GM23338 (cell line): ENCODE data around the gene PSMD5. TPM values are rescaled to one million over a fixed set of nuclear protein-coding genes. Genes with fewer than 3 reads are reported as not detected.
A peak's percentile ranks its signal among the peaks of the same experiment; 100 is the strongest.

Source experiments
- ATAC-seq: fragments of 200-7000 bp; cut with Tn5 transposase; 3 replicates; pipeline ENCODE4 v1.9.1; 2020
- DNase-seq: peaks from one replicate; pipeline ENCODE4 v3.0.0-alpha.2; 2015; ENCODE audit warnings: low spot score
- H2AFZ ChIP-seq: fragments of 200-600 bp; sonication (generic); 2 replicates; pipeline ENCODE4 v1.8.0; 2016; ENCODE audit warnings: antibody characterized with exemption, mild to moderate bottlenecking, moderate library complexity
- H3F3A ChIP-seq: fragments of 200-600 bp; sonication (generic); replicated peaks from 2 replicates; pipeline ENCODE4 v1.8.0; 2017; ENCODE audit warnings: antibody characterized with exemption, mixed run types, low read depth
- H3K27ac ChIP-seq: fragments of 200-600 bp; sonication (generic); 2 replicates; pipeline ENCODE4 v1.6.1; 2016; ENCODE audit warnings: low read depth
- H3K27me3 ChIP-seq: fragments of 200-600 bp; sonication (generic); 2 replicates; pipeline ENCODE4 v1.8.0; 2016; ENCODE audit warnings: mild to moderate bottlenecking, mixed run types, moderate library complexity; ENCODE audit not compliant: insufficient read depth
- H3K36me3 ChIP-seq: fragments of 200-600 bp; sonication (generic); 2 replicates; pipeline ENCODE4 v1.8.0; 2016; ENCODE audit warnings: mild to moderate bottlenecking; ENCODE audit not compliant: insufficient read depth
- H3K4me1 ChIP-seq: fragments of 200-600 bp; sonication (generic); 2 replicates; pipeline ENCODE4 v1.8.0; 2016; ENCODE audit warnings: mild to moderate bottlenecking, moderate library complexity; ENCODE audit not compliant: insufficient read depth
- H3K4me2 ChIP-seq: fragments of 200-600 bp; sonication (generic); 2 replicates; pipeline ENCODE4 v1.7.1; 2017; ENCODE audit warnings: mixed run types
- H3K4me3 ChIP-seq: fragments of 200-600 bp; sonication (generic); 2 replicates; pipeline ENCODE4 v1.6.1; 2016; ENCODE audit warnings: mixed run types
- H3K79me2 ChIP-seq: fragments of 200-600 bp; sonication (generic); replicated peaks from 2 replicates; pipeline ENCODE4 v1.8.0; 2017; ENCODE audit warnings: mild to moderate bottlenecking; ENCODE audit not compliant: insufficient read depth
- H3K9me2 ChIP-seq: fragments of 200-600 bp; sonication (generic); 2 replicates; pipeline ENCODE4 v1.8.0; 2017; ENCODE audit not compliant: insufficient read depth
- H4K20me1 ChIP-seq: fragments of 200-600 bp; sonication (generic); replicated peaks from 2 replicates; pipeline ENCODE4 v1.8.0; 2017; ENCODE audit warnings: mild to moderate bottlenecking; ENCODE audit not compliant: insufficient read depth
- H3K27ac Mint-ChIP-seq: 2 replicates; pipeline ENCODE4 v1.8.0; 2020; ENCODE audit warnings: inconsistent platforms, mild to moderate bottlenecking, moderate library complexity, mixed read lengths
- H3K27me3 Mint-ChIP-seq: 3 replicates; pipeline ENCODE4 v1.8.0; 2022; ENCODE audit warnings: low read depth, mild to moderate bottlenecking, moderate library complexity, mixed read lengths, inconsistent platforms; ENCODE audit not compliant: insufficient read depth, poor library complexity
- H3K36me3 Mint-ChIP-seq: 3 replicates; pipeline ENCODE4 v1.8.0; 2021; ENCODE audit warnings: low read depth, mild to moderate bottlenecking, inconsistent platforms, moderate library complexity, mixed read lengths
- H3K4me1 Mint-ChIP-seq: 3 replicates; pipeline ENCODE4 v1.8.0; 2020; ENCODE audit warnings: mild to moderate bottlenecking, inconsistent platforms, mixed read lengths
- H3K4me3 Mint-ChIP-seq: 3 replicates; pipeline ENCODE4 v1.8.0; 2021; ENCODE audit warnings: moderate library complexity, mild to moderate bottlenecking, inconsistent platforms, mixed read lengths
- H3K9me3 Mint-ChIP-seq: 3 replicates; pipeline ENCODE4 v1.8.0; 2020; ENCODE audit warnings: moderate library complexity, mild to moderate bottlenecking, inconsistent platforms, mixed read lengths
- CREB1 ChIP-seq: fragments of 250-450 bp; sonication (Bioruptor Pico); IDR thresholded peaks from 2 replicates; pipeline ENCODE4 v1.5.0; 2020; ENCODE audit warnings: low read depth, mild to moderate bottlenecking, moderate library complexity
- CTCF ChIP-seq, 2 experiments: fragments of 200-600 bp in 1 of 2; sonication (generic) in 1 of 2; conservative IDR thresholded peaks; 2 replicates each; pipeline versions ENCODE4 v1.5.1 to v1.6.1; 2016 to 2017; ENCODE audit warnings: antibody characterized with exemption in 2 of 2, low read depth in 2 of 2, mild to moderate bottlenecking in 2 of 2, moderate library complexity in 1 of 2
- ETS1 ChIP-seq: IDR thresholded peaks from 2 replicates; pipeline ENCODE4 v1.6.1; 2016; ENCODE audit warnings: antibody characterized with exemption
- EZH2 ChIP-seq: fragments of 200-600 bp; sonication (generic); IDR thresholded peaks from one replicate; pipeline ENCODE4 v1.8.0; 2017; ENCODE audit warnings: antibody characterized with exemption, mild to moderate bottlenecking, low read depth; ENCODE audit not compliant: unreplicated experiment
- EZH2phosphoT487 ChIP-seq: fragments of 200-600 bp; sonication (generic); IDR thresholded peaks from one replicate; pipeline ENCODE4 v1.8.1; 2018; ENCODE audit warnings: antibody characterized with exemption; ENCODE audit not compliant: unreplicated experiment
- JUNB ChIP-seq: IDR thresholded peaks from one replicate; pipeline ENCODE4 v1.6.1; 2016; ENCODE audit warnings: antibody characterized with exemption; ENCODE audit not compliant: unreplicated experiment
- NANOG ChIP-seq: IDR thresholded peaks from 2 replicates; pipeline ENCODE4 v1.6.1; 2016; ENCODE audit warnings: antibody characterized with exemption, borderline replicate concordance
- POLR2AphosphoS5 ChIP-seq: IDR thresholded peaks from 2 replicates; pipeline ENCODE4 v1.6.1; 2016; ENCODE audit warnings: antibody characterized with exemption, low read depth
- STAT1 ChIP-seq: IDR thresholded peaks from one replicate; pipeline ENCODE4 v1.6.1; 2016; ENCODE audit warnings: antibody characterized with exemption; ENCODE audit not compliant: unreplicated experiment
- ZNF114 ChIP-seq: fragments of 250-450 bp; sonication (Bioruptor Pico); IDR thresholded peaks from 2 replicates; pipeline ENCODE4 v1.5.0; 2020; ENCODE audit warnings: mild to moderate bottlenecking, moderate library complexity
- ZNF331 ChIP-seq: fragments of 250-450 bp; sonication (Bioruptor Pico); IDR thresholded peaks from 2 replicates; pipeline ENCODE4 v1.5.0; 2020; ENCODE audit warnings: low read depth, mild to moderate bottlenecking, moderate library complexity
- polyA plus RNA-seq: library from polyadenylated mRNA; unstranded; fragments of >200 nt; fragmentation: Nextera tagmentation; extraction: Ambion mirVana; gene quantifications from 2 replicates; pipeline ENCODE4 v1.2.1, GENCODE V29; 2016
- total RNA-seq: library from RNA; depleted of rRNA; stranded (reverse); fragments of >200 nt; shearing (Covaris generic); gene quantifications from 2 replicates; pipeline ENCODE4 v1.2.3, GENCODE V29; 2014
- TF ChIP-seq, protein P1 (sequence below): fragments of 250-450 bp; sonication (Bioruptor Pico); IDR thresholded peaks from 2 replicates; pipeline ENCODE4 v1.5.0; 2020; ENCODE audit warnings: mild to moderate bottlenecking, moderate library complexity
- TF ChIP-seq, protein P2 (sequence below): IDR thresholded peaks from one replicate; pipeline ENCODE4 v1.6.1; 2018; ENCODE audit warnings: antibody characterized with exemption; ENCODE audit not compliant: unreplicated experiment

PSMD5 gene
- total and polyA plus RNA-seq, 2 experiments from 2014 or later: 23.9 to 40.5 TPM

DNA sequence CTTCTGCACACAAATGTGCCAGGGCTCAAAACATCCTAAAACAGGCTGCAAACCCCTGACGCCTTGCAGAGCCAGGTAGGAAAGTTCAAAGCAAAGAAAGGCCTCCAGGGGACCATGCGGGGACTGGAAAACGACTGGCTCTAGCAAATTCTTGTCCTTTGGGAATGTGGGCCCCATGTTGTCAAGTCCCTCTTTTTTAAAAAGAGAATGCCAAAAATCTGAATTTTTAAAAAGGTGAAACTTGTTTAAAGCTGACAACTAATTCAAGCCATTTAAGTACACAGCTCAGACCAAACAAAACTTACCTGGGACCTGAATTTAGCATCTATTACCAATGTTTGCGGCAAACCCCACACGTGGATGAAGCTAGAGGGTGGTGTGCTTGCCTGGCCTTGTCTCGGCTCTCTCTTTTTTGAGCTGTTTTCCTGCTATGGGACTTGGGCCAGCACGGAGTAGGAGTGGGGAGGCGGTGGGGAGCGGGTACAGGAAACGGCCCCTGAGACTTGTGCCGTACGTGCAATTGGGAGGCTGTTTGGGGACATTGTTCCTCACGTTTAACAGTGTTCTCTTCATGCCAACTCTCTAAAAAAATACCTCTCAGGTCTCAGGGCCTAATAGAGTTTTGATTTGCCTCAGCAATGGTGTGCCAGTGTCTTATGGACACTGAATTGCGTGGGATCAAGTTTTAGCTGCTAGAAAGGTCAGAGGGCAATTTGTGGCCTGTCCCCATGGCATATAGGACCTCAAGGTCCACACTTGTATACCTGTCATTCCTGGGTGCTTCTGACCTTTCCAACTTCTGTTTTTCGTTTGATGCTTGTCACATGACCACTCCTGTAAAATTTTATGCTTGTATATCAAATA, 49.4 kb upstream of the PSMD5 start:
- H4K20me1 ChIP-seq: no peaks in the 10 kb centered on the region
- Mint-ChIP-seq H3K9me3 (no peaks in the 10 kb centered on the region), H3K4me3 (no peak overlapping the region), H3K4me1 (peaks cover 20% of the 10 kb centered on the region), H3K27me3 (peaks cover 17% of the 10 kb centered on the region), H3K36me3 (no peaks in the 10 kb centered on the region), H3K27ac (no peak overlapping the region)
- ATAC-seq (no peak; the same call in 2 of the 3 replicates), DNase-seq (no peak)
- H3K79me2 ChIP-seq: no peaks in the 10 kb centered on the region
- no peak overlapping the region for H3K4me2 ChIP-seq
- peaks cover 21% of the 10 kb centered on the region for H3K27me3 ChIP-seq
- peaks cover 8% of the 10 kb centered on the region for H3F3A ChIP-seq
- H2AFZ ChIP-seq: peak overlapping the region; percentile 85; the same call in 1 of the 2 replicates
- no peaks in the 10 kb centered on the region for H3K9me2 ChIP-seq
- H3K36me3 ChIP-seq: no peaks in the 10 kb centered on the region
- H3K4me1 ChIP-seq: peaks cover 6% of the 10 kb centered on the region; the same call in 1 of the 2 replicates
- H3K27ac ChIP-seq: no peak overlapping the region
- TF ChIP-seq EZH2 (no peak), EZH2phosphoT487 (no peak), STAT1 (no peak), ZNF331 (CRISPR knock-in tag) (no peak), POLR2AphosphoS5 (no peak), ETS1 (no peak), ZNF114 (no peak), NANOG (no peak), CTCF (conservative IDR thresholded peaks at IDR 0.05; ENCODE audit: low read depth in 2 of 2) (no peak), CREB1 (CRISPR knock-in tag) (no peak), JUNB (no peak)
- TF ChIP-seq, protein P1, sequence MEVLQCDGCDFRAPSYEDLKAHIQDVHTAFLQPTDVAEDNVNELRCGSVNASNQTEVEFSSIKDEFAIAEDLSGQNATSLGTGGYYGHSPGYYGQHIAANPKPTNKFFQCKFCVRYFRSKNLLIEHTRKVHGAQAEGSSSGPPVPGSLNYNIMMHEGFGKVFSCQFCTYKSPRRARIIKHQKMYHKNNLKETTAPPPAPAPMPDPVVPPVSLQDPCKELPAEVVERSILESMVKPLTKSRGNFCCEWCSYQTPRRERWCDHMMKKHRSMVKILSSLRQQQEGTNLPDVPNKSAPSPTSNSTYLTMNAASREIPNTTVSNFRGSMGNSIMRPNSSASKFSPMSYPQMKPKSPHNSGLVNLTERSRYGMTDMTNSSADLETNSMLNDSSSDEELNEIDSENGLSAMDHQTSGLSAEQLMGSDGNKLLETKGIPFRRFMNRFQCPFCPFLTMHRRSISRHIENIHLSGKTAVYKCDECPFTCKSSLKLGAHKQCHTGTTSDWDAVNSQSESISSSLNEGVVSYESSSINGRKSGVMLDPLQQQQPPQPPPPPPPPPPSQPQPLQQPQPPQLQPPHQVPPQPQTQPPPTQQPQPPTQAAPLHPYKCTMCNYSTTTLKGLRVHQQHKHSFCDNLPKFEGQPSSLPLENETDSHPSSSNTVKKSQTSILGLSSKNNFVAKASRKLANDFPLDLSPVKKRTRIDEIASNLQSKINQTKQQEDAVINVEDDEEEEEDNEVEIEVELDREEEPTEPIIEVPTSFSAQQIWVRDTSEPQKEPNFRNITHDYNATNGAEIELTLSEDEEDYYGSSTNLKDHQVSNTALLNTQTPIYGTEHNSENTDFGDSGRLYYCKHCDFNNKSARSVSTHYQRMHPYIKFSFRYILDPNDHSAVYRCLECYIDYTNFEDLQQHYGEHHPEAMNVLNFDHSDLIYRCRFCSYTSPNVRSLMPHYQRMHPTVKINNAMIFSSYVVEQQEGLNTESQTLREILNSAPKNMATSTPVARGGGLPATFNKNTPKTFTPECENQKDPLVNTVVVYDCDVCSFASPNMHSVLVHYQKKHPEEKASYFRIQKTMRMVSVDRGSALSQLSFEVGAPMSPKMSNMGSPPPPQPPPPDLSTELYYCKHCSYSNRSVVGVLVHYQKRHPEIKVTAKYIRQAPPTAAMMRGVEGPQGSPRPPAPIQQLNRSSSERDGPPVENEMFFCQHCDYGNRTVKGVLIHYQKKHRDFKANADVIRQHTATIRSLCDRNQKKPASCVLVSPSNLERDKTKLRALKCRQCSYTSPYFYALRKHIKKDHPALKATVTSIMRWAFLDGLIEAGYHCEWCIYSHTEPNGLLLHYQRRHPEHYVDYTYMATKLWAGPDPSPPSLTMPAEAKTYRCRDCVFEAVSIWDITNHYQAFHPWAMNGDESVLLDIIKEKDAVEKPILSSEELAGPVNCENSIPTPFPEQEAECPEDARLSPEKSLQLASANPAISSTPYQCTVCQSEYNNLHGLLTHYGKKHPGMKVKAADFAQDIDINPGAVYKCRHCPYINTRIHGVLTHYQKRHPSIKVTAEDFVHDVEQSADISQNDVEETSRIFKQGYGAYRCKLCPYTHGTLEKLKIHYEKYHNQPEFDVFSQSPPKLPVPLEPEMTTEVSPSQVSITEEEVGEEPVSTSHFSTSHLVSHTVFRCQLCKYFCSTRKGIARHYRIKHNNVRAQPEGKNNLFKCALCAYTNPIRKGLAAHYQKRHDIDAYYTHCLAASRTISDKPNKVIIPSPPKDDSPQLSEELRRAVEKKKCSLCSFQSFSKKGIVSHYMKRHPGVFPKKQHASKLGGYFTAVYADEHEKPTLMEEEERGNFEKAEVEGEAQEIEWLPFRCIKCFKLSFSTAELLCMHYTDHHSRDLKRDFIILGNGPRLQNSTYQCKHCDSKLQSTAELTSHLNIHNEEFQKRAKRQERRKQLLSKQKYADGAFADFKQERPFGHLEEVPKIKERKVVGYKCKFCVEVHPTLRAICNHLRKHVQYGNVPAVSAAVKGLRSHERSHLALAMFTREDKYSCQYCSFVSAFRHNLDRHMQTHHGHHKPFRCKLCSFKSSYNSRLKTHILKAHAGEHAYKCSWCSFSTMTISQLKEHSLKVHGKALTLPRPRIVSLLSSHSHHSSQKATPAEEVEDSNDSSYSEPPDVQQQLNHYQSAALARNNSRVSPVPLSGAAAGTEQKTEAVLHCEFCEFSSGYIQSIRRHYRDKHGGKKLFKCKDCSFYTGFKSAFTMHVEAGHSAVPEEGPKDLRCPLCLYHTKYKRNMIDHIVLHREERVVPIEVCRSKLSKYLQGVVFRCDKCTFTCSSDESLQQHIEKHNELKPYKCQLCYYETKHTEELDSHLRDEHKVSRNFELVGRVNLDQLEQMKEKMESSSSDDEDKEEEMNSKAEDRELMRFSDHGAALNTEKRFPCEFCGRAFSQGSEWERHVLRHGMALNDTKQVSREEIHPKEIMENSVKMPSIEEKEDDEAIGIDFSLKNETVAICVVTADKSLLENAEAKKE (CRISPR knock-in tag): no peak
- TF ChIP-seq, protein P2, sequence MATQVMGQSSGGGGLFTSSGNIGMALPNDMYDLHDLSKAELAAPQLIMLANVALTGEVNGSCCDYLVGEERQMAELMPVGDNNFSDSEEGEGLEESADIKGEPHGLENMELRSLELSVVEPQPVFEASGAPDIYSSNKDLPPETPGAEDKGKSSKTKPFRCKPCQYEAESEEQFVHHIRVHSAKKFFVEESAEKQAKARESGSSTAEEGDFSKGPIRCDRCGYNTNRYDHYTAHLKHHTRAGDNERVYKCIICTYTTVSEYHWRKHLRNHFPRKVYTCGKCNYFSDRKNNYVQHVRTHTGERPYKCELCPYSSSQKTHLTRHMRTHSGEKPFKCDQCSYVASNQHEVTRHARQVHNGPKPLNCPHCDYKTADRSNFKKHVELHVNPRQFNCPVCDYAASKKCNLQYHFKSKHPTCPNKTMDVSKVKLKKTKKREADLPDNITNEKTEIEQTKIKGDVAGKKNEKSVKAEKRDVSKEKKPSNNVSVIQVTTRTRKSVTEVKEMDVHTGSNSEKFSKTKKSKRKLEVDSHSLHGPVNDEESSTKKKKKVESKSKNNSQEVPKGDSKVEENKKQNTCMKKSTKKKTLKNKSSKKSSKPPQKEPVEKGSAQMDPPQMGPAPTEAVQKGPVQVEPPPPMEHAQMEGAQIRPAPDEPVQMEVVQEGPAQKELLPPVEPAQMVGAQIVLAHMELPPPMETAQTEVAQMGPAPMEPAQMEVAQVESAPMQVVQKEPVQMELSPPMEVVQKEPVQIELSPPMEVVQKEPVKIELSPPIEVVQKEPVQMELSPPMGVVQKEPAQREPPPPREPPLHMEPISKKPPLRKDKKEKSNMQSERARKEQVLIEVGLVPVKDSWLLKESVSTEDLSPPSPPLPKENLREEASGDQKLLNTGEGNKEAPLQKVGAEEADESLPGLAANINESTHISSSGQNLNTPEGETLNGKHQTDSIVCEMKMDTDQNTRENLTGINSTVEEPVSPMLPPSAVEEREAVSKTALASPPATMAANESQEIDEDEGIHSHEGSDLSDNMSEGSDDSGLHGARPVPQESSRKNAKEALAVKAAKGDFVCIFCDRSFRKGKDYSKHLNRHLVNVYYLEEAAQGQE: no peak
- H3K4me3 ChIP-seq: no peak overlapping the region
